Stimulated activated CD4-positive, alpha-beta T cell treated with anti-CD3 and anti-CD28 coated beads, TNF-alpha, amount 100 ng/mL, for 1 hour (primary cell): ENCODE results near the gene SMAD3.

Experiments
- DNase-seq, 3 donors: peaks; one replicate each; pipeline ENCODE4 v3.0.0-alpha.2; 2020; ENCODE audit warnings: low read depth in 3 of 3, low spot score in 1 of 3

SMAD3 gene

DNA sequence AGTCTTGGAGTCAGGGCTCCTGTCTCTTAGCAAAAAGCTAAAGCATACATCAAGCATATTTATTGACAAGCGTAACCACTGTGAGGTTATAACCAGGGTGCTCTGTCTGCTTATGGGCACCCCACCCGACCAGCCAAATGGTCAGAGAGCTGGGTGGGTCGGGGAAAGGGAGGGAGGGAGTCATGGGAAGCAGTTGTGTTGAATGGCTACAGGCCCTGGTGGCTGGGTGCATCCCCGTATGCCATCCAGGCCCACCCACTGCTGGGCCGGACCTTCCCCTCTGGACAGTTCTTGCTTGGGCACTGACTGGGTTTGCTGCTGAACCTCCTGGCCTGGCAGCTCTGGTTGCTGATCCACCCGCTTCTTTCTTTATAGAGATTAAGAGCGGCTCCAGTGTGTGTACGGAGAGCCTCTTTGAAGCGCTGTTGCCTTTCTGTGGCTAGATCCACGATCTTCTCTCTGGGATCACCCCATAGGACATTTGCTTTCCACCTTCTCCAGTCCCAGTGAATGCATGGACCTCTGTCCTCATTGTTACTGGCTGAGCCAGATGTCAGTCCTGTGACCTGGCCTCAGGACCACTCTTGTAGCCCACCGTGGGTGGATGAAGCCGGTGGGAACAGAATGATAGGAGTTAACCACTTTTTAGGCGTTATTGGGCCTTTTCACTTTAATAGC is 59.6 kb downstream of the SMAD3 start:
- no peak for DNase-seq

DNA sequence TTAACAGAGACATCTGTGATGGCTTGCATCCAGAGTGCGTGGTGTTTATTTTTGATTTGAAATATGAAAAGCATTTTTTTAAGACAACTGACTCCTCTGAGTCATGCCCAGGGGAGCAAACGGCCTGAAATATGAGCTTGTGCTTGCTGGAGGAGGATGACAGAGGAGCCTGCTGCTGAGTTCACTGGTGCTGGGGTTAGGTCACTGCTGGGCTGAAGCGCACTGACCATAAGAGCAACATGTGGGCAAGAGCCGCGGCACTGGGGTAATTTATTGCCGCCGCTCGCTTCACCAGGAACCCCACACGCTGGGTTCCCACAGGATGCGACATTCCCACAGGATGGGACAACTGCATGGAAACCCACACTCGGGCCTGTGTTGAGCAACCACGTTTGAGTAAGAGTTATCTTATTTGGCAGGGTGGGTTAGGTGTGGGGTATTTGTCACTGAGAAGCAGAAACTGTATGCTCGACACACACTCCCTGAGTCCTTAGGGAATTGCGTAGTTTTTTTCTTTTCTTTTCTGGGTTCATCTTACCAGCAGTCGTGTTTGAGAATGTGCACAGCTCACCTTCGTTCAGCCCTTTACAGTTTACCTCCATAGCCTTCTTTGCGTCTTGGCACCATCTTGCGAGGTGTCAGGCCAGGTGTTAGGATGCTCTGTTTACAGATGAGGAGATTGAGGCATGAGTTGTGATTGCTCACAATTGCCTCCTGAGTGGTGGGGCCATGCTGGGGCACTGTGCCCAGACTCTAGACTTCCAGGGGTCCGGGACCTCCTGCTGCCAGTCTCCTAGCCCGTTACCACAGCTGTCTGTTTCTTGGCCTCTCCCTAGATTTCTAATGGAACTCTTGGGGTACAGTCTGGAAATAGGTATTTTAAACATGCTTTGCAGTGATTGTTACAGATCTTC is 60.4 kb downstream of the SMAD3 start:
- no peak for DNase-seq

DNA sequence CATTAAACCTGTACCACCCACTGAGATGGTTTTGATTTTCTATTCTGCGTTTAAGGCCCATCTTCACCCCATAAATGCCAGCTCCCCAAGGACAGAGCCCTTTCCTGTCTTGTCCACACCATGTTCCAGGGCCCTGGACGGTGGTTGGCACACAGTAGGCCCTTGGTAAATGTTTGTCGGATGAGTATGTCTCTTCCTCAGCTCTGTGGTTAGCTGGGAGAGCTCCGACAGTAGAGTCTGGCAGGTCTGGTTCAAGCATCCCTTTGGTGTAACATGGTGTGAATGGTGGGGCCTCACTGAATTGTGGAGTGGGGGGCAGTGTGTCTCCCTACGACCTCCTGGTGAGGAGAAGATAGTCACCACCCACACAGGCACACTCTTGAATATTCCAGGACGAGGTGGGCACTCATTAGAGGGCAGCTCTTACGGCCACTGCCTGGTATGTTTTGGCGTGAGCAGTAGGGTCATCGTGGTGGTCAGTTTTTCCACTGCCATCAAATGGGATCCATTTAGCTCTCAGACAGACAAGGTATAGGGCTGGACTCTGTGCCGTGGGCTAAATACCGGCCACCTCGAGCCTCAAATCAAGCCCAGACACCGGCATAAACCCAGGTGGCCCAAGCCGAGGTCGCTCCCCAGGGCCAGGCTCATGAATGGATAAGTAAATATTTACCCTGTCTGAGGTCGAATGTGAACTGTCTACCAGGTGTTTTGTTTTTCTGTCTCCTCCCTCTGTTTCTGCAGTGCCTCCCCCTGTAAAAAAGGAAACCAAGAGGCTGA is 61.3 kb downstream of the SMAD3 start:
- DNase-seq, result no peak

DNA sequence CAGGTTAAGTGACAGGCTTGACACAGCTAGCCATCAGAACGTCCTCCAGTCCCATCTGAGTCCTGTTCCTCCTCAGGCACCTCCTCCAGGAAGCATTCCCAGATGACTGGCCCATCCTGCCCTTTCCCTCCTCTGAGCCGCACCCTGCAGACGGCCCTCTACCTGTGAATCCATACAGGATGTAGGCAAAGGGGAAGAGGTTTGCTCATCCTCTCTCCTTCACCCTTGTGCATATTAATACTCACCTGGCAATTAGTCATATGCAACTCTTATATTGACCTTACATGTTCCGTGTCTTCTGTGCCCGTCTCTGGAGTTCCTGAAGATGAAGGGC is 61.9 kb downstream of the SMAD3 start:
- DNase-seq, result no peak

DNA sequence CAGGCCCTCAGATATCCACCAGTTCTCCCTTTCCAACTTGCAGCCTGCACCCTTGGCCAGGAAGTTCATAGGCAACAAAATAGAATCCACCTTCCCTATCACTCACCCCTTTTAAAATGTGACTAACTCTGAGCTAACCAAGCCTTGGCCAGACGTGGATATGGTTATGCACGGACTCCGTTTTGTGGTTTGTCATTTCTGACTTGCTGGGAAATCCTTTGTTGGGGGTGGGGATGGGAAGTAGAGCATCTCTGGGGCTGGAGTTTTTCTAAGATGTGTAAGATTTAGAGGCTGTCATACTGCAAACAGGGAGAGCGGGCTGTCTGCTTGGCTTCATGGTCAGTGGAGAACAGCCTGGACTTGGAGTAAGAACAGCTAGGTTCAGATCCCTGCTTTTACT is 62.6 kb downstream of the SMAD3 start:
- no peak for DNase-seq

DNA sequence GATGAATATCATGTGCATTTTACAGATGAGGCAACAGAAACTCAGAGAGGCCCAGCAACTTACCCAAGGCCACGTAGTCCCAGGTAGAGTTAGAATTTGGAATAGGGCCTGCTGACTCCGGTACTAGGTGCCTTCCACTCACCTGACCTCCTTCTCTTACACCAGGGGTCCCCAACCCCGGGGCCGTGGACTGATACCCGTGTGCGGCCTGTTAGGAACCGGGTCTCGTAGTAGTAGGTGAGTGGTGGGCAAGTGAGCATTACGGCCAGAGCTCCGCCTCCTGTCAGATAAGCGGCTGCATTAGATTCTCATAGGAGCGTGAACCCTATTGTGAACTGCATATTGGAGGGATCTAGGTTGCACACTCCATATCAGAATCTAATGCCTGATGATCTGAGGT is 64.8 kb downstream of the SMAD3 start:
- DNase-seq, result no peak

DNA sequence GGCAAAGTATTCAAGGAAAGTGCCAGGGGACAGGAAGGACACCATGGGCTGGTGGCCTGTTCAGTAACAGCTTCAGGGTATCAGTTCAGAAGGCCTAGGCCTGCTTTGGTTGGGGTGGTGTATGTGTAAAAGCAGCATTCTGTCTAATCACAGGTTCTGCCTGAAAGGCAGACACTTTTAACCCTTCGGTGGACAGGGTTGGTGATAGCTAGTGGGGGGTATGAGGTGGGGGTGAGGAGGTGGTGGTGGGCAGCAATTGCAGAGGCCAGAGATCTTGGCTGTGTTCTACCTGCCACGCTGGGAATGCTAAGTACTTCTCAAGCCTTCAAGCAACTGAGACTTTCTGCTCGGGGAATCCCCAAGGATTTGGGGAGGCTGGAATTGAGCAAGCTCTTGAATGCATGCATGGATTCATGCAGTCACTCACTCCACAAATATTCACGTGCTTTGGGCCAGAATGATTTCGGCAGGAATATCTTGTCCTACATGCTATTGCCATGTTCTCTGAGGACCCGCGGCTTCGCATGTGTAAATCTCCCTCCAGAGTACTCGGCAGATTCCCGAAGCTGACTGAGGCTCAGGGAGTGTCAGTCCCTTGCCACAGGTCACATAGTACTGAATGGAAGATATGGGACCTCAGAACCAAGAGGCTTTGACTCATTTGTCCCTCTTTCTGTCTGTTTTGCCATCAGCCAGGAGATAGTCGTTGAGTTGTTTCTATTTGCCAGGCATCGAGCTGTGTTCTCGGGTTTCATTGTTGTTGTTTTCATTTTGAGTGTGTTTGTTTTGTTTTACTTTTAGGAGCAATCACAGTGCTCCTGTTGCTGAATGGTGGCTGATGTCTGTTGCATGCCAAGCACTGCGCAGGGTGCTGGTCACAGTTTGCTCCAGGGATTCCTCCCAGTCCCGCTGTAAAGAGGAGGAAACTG is 65.5 kb downstream of the SMAD3 start:
- DNase-seq, result no peak

DNA sequence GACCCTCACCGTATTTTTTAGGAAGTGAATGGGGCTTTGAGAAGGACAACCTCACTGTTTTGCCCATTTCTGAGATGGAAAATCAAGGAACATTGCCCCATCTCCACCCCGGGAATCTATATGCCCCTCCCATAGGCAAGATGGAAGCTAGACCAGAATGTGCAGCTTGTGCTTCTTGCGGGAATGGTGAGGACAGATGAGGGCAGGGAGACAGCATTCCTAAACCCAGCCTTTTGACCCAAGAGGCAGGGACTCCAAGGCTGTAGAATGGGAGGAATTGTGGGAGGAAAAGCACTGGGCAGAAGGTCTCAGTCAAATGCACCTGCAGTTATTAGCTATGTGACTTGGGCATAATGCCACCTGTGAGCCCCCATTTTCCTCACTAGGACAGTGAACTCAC is 66.9 kb downstream of the SMAD3 start:
- DNase-seq, result no peak

DNA sequence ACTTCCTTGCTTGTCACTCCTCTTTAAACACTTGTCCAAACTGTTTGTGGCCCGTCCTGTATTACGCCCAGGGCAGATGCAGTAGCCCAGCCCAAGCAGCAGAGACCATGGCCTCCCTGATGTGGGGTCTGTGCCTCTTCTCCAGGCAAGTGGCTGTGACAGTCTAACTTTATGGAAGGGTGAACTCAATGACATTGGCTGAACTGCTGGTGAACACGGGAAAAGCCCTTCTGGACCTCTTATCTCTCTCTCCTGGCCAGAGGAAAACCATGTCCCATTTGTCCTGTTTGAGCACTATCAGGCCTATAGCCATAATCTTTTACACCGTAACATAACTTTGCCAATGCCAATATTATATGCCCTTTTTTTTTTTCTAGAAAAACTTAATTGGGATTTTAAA is 67.6 kb downstream of the SMAD3 start:
- no peak for DNase-seq

DNA sequence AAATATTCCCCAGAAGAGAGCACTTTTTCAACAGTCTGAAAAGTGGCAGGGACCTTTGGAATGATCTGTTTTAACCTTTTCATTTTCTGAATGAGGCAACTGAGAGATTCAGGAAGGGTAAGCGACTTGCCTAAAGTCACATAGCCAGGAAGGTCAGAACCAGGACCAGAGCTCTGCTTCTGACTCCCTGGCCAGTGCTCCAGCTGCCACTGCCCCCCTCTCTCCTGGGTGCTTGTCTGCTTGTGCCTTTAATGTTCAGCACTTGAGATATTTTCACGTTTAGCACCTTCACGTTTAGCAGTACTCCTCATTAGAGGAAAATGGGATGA is 68.3 kb downstream of the SMAD3 start:
- DNase-seq, result no peak

DNA sequence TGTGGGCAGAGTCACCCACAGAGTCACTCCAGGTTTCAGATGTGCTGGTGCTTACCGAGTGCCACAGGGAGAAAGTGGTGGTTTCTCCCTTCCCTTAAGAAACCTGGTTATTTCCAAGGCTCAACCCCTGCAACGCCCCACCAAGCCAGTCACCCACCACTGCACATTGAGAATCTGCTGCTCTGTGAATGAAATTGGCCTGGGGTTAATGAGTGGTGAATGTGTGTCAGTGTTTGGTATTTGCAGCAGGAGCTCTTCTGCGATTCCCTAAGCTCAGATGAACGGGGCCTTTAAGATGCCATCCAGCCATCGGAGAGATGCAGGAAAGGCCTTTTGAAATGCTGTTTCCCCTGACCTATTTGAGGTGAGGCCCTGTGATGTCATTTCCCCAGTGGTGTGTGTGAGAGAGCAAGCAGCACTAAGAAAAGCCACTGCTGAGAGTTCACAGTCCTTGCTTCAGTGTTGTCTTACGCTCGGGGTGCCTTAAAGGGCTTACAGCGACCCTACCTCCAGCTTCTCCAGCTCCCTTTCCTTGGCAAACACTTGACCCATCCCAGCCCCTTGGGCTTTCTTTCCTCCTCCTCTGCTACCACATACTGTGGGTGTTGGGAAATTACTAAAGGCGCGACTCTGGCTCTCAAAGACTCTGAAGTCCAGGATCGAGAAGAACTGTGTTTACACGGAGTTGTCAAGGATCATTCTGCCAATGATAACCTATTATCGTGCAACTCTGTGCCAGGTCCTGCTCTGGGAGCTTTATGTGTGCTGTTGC is 68.9 kb downstream of the SMAD3 start:
- DNase-seq, result peak in 2 of 3 donors; percentile 20 to 33

DNA sequence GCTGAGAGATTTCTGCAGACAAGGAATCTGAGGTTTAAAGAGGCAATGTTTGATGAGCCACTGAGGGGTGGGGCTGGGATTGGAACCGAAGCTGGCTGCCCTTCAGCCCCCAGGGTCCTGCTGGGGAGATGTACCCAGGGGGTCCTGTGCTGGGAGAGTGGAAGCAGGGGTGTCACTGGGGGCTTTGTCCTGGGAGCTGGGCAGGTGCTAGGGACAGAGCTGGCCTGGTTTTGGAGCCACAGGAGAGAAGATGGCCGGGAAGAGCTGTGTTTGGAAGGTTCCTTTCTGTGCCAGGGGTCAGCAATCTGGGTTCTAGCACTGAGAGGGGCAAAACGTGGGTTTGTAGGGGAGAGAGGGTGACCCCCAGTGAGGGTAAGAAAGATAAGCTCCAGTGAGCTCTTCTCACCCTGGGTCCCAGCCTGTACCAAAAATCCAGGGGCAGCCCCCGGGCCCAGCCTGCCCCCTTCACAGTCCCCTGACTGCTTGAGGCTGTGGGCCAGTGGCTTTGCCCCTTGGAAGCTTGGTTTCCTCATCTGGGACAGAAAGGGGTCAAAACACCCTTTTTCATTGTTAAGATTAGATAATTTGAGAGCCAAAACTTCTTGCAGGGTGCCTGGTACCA is 69.6 kb downstream of the SMAD3 start:
- DNase-seq, result no peak

DNA sequence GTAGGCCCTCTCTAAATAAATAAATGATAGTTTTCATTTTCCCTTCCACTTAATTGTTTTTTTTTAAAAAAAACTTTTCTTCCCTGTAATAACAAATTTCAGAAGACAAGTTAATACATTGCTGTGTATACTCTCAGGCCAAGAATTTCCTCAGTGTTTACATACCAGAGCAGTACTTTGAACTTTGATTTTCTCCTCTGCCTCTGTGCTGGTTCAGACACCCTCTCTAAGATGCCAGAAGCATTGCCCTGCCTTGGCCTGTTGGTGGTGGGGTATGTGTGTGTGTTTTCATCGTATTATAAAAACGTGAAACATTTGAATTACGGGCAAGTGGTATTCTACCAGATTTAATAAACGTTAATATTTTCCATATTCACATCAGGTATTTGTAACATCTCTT is 70.1 kb downstream of the SMAD3 start:
- no peak for DNase-seq

DNA sequence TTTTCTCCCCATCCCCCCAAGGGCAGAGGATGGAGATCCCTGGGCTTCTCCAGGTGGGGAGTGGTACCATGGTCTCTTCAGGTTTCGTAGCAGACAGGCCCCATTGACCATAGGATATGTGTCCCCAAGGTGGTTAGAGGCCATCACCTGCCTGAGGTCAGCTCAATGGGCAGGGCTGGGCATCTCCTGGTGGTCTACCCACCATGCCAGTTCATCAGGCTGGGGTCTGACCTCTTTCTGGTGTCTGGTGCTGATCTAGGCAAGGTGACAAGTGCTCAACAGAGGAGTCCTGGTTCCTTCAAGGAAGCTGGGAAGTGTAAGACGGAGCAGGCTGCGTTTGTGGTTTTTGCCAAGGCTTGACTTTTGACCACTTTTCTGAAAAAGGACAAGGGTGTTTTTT is 71.4 kb downstream of the SMAD3 start:
- no peak for DNase-seq

DNA sequence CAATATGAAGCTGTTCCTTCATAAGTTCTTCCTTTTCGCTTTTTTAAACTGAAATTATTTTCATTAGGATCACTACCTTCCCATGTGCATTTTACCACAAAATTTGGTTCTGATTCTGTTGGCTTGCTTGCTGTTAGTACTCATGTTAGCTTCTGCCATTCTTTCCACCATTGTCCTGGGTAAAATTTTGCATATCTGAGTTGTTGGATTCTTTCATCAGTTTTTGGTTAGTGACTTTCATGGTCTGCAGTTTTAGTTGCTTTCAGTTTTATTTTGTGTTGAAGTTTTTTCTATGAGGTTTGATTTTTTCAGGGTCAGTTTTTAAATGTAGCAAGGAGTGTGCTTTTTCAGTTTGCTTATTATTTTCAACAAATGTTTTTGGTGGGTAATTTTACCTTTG is 71.9 kb downstream of the SMAD3 start:
- no peak for DNase-seq

DNA sequence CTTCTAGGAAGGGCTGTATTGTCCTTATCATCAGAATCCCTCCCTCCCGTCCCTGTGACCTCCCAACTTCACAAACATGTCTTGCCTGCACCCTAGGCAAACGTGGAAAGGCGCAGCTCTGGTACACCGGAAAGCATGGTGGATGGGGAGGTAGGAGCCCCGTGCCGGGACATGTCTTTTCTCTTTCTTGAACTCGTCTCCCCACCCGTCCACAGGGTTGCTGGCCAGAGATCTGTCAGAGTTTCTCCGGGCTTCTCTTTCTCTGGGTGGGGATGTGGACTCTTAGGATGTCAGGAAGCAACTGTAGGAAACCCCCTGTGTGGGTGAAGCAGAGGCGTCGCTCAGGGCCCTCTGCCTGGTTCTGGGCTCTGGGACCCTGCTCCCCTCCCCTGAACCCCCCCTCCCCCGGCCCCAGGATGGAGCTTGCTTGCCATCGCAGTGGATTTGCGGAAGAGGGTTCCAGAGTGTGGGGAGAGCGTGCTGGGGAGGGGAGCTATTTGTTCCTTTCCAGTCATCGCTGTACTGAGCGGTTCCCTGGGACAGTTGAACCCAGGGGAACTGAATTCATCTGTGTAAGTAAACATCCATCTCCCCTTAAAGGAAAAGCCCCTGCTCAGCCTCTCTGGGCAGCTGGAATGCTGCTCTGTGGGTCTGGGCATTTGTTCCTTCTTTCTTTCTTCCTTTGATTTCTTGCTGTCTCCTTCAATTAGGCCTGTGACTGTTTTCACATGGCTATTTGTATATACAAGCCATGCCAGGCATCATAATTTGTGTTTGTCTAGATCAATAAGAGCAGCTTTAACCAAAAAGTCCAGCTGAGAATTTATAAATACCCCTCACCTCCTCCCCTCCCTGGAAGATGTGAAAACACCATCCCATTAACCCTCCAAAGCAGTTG is 72.8 kb downstream of the SMAD3 start:
- DNase-seq, result no peak

DNA sequence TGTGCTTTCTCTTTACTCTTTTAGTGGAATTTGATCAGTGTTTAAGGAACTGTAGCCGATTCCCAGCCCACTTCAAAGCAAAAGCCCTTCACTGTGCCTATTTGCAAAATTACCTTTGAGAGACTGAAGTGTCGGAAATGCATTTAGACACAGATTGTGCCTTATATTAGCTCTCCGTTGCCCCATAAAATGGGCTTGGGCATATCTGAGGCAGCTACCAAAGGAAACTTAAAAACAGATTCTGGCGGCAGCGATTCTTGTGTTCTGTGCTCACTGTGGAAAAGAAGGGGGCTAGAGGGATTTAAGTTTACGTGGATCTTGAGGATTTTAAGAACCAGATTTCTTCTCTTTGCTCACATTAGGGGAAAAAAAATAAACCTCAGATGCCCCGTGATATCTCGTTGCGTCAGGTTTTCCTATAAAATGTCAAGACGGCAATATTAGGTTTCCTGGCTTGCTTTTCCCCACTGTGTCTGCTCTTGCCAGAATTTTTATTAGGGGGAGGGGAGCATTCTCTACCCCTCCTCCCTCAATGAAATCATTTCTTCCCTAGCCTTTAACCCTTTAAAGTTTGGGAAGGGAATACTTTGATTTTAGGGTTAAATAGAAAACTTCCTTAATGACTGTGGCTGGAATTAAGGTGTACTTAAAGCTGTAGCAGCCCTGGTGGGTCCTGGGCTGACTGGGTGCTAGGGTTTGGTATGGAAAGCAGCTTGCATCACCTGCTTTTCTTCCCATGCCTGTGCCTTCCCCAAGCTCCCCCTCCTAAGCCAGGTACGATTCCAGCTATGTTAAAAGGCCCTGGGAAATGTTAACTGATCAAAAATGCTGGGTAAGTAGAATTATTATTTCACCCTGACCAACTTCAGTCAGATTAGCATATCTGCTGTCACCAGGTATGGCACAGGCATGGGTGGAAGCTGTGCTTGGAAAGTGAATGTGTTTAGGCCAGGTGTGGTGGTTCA is 73.8 kb downstream of the SMAD3 start:
- DNase-seq, result no peak
